Measurements from ENCODE around the gene MIB2. TPM values are rescaled to one million over a fixed set of nuclear protein-coding genes. Genes with fewer than 3 reads are reported as not detected.
"Not testable (repeated sequence)": the region's sequence is repeated elsewhere in the genome, so short reads cannot be mapped to it uniquely, and the experiment has no call there.

The MIB2 gene
- total and polyA plus RNA-seq, 5 donors from 2014 or later, result 15.9 to 58.2 (median 19.7) TPM

DNA sequence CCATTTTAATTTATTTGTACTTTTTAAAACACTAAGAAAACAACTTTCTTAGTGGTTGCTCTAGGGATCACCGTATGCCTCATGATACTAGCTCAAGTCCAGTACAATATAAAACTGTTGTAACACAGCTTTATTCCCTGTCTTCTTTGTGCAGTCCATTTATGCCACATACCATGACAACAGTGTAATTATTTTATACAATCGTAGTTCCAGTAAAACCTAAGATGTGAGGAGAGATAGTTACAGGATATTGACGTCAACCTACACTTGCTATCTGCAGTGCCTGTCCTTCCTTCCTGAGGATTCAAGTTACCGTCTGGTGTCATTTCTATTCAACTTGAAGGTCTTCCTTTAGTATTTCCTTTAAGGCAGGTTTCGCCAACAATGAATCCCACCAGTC is 31.0 kb downstream of the MIB2 start:
- ATAC-seq (ENCODE audit: low read depth in 2 of 2); H3K4me1 Mint-ChIP-seq; H3K9me3 Mint-ChIP-seq; H3K27me3 ChIP-seq (ENCODE audit: control insufficient read depth, insufficient read depth, low read length); H3K4me3 Mint-ChIP-seq; H3K9me3 ChIP-seq (ENCODE audit: control insufficient read depth in 2 of 2, low read length in 2 of 2); H3K4me1 ChIP-seq (ENCODE audit: control insufficient read depth, insufficient read depth, low read length, poor library complexity, severe bottlenecking); H3K27ac ChIP-seq (ENCODE audit: insufficient read depth, low read length, poor library complexity, severe bottlenecking); H3K27ac Mint-ChIP-seq; H3K27me3 Mint-ChIP-seq; DNase-seq; H3K4me3 ChIP-seq (ENCODE audit: low read depth, low read length): not testable (repeated sequence)
- peaks cover 25% of the 10 kb centered on the region for H3K36me3 ChIP-seq (ENCODE audit: control insufficient read depth, insufficient read depth, low read length)
- peaks cover 29% of the 10 kb centered on the region for H3K36me3 Mint-ChIP-seq

DNA sequence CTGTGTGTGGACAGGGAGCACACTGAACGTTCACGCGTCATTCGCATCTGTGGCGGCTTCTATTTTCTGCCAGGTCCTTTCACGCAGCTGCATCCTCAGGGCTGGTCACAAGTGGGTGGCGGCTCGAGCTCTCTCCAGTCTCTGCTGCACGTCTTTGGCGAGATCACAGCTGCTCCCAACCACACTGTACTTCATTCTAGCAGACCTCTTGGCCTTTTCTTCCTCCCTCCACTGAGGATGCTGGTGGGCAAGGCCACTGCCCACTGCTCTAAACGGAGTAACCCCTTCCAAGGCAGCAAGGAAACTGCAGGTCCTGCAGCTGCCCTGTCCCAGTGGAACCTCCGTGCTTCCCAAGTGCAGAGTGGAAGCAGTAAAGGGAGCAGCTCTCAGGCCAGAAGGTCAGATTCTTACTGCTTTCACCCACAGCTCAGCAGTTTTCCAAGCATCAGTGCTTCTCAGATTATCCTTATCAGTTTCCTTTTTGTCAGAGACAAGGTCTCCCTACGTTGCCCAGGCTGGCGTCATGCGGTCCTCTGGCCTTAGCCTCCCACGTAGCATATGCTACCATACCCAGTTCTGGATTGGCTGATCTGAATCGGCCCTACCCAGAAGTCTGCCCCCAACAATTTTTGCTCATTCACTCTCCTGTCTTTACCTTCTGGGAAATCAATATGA is 32.4 kb downstream of the MIB2 start:
- DNase-seq; H3K4me3 ChIP-seq (ENCODE audit: low read depth, low read length); H3K27me3 Mint-ChIP-seq; H3K27ac Mint-ChIP-seq; H3K4me1 ChIP-seq (ENCODE audit: control insufficient read depth, insufficient read depth, low read length, poor library complexity, severe bottlenecking); ATAC-seq (ENCODE audit: low read depth in 2 of 2); H3K9me3 Mint-ChIP-seq; H3K4me1 Mint-ChIP-seq; H3K9me3 ChIP-seq (ENCODE audit: control insufficient read depth in 2 of 2, low read length in 2 of 2); H3K27me3 ChIP-seq (ENCODE audit: control insufficient read depth, insufficient read depth, low read length); H3K27ac ChIP-seq (ENCODE audit: insufficient read depth, low read length, poor library complexity, severe bottlenecking): not testable (repeated sequence)
- peaks cover 37% of the 10 kb centered on the region for H3K36me3 ChIP-seq (ENCODE audit: control insufficient read depth, insufficient read depth, low read length)
- H3K4me3 Mint-ChIP-seq, result peak overlapping the region in 1 of 4 donors; percentile 29
- peaks cover 40% of the 10 kb centered on the region for H3K36me3 Mint-ChIP-seq

DNA sequence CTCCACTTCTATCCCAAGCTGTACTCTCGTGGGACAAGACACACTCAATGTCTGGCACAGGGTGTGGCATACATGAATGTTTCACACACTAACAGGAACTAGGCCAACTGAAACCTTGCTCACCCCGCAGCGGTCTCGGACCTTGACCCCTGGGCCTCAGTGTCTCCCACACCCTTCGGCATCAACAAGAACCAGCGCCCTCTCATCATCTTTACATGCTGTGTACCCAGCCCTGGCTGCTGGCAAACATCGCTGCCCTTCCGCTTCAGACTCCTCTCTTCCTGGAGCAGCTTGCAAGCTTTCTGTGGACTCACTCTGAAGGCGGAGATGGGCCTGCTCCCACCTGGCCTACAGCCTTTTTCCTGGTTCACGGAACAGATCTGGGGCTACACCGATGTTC is 33.0 kb downstream of the MIB2 start:
- H3K9me3 Mint-ChIP-seq; ATAC-seq (ENCODE audit: low read depth in 2 of 2); H3K4me1 Mint-ChIP-seq: not testable (repeated sequence)

DNA sequence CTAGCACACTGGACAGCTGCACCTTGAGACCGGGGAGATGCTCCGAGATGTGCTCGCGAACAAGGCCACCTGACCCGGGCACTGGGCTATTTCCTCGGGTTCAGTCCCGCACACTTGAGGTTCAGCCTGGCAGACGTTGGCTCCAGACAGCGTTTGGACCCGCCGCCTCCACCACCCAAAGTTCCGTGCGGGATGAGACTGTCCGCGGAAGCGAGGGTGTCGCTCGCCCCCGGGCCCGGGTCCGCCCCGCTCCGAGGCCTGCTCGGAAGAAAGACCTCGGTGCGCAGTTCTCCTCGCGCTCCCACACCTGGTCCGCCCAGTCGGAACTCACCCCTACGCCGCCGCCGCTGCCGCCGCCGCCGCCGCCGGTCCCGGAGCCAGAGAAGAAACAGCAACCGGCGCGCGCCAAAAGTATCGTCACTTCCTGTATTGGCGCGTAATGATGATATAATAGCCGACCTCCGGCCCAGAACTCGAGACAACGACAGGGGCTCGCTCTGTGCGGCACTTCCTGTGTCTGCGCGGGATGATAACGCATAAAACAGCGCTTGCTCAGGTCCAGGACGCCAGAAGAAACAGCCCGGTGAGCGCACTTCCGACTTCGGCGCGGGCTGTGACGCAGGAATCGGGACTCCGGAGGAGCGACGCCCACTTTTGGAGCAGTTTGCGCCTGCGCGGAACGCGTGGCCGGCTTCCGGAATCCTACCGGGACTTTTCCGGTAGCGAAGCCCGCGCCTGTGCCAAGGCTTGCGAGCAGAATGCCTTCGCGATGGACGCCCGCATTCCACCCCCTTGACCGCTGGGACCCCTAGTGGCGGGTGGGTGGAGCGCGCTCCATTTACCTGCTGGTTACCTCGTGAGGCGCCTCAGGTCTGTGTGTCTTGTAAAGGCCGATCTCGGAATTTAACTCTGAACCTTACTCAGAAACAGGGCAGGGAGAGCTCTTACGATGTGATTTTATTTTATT is 43.6 kb downstream of the MIB2 start, which contains the start of gene CDK11B:
Gene CDK11B, minus strand, starts transcription at position 422 of the 967 bp plus-strand sequence. CDS start 1,519 bp downstream, outside the sequence.
- Mint-ChIP-seq H3K4me1 (peaks cover 2 to 15% (median 8%) of the 10 kb centered on the region in 4 donors), H3K27ac (peak within 1 kb of the TSS; percentile 99 to 100 (median 99)), H3K4me3 (peak within 1 kb of the TSS; percentile 95 to 97 (median 97))
- H3K9me3 Mint-ChIP-seq; H3K4me1 ChIP-seq (ENCODE audit: control insufficient read depth, insufficient read depth, low read length, poor library complexity, severe bottlenecking); H3K27me3 Mint-ChIP-seq; H3K9me3 ChIP-seq (ENCODE audit: control insufficient read depth in 2 of 2, low read length in 2 of 2); H3K36me3 ChIP-seq (ENCODE audit: control insufficient read depth, insufficient read depth, low read length); H3K36me3 Mint-ChIP-seq; H3K27me3 ChIP-seq (ENCODE audit: control insufficient read depth, insufficient read depth, low read length): not testable (repeated sequence)
- peak; percentile 97 to 98 (median 97) for DNase-seq
- Histone ChIP-seq H3K27ac (ENCODE audit: insufficient read depth, low read length, poor library complexity, severe bottlenecking) (peak within 1 kb of the TSS; percentile 91), H3K4me3 (ENCODE audit: low read depth, low read length) (peak within 1 kb of the TSS; percentile 69)
- ATAC-seq (ENCODE audit: low read depth in 2 of 2), result peak; percentile 97

More for the DNA sequence above, 33.0 kb downstream of the MIB2 start:
- H3K36me3 Mint-ChIP-seq, result peaks cover 40% of the 10 kb centered on the region
- DNase-seq; H3K27ac ChIP-seq (ENCODE audit: insufficient read depth, low read length, poor library complexity, severe bottlenecking); H3K9me3 ChIP-seq (ENCODE audit: control insufficient read depth in 2 of 2, low read length in 2 of 2); H3K27ac Mint-ChIP-seq; H3K27me3 ChIP-seq (ENCODE audit: control insufficient read depth, insufficient read depth, low read length); H3K27me3 Mint-ChIP-seq; H3K4me1 ChIP-seq (ENCODE audit: control insufficient read depth, insufficient read depth, low read length, poor library complexity, severe bottlenecking); H3K4me3 ChIP-seq (ENCODE audit: low read depth, low read length): not testable (repeated sequence)
- peak overlapping the region in 1 of 4 donors; percentile 29 for H3K4me3 Mint-ChIP-seq
- H3K36me3 ChIP-seq (ENCODE audit: control insufficient read depth, insufficient read depth, low read length), result peaks cover 41% of the 10 kb centered on the region

DNA sequence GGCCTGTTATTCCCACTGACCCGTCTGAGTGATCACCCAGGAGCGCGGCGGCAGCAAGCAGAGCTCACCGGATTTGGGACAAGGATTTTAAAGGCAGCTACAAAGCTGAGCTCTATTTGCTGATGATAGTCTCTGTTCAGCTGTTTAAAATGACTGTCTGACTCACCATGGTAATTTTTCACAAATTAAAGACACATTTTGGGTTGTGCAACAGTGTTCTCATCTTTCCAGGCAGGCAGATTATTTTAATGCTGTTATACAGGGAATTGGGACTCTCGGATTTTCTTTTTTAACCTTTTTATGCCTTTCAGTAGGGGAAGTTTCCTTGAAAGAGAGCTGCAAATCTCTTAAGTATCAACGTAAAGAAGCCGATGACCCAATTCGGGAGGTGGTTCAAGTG is 47.1 kb downstream of the MIB2 start:
- H3K27me3 Mint-ChIP-seq; H3K27ac ChIP-seq (ENCODE audit: insufficient read depth, low read length, poor library complexity, severe bottlenecking); H3K4me3 Mint-ChIP-seq: not testable (repeated sequence)

DNA sequence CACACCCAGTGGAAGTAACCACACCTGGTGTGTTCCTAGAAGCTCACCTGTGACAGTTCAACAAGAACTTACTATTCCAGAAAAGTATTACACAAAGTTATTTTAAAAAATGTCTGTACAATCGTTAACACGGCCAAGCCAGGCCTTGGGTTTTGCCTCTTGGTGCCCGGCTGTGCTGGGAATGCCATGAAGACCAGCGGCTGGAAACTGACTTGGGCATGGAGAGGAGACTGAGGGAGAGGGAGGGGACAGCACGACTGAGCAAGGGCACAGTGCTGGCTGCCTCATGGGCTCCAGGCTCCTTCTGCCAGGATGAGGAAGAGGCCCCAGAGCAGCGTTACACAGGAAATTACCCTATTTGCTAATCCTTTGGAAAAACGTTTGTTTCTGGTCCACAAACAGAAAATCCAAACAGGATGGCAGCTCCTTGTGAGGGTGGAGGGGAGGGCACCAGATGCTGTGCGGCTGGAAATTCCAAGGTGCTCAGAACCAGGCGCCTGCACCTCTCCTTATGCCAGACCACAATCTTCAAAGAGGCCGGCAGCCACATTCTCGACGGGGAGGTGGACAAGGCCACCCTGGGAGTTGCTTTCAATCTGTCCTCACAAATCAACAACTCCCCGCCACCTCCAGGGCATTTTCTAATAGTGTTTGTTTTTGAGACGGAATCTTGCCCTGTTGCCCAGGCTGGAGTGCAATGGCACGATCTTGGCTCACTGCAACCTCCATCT is 47.7 kb downstream of the MIB2 start:
- H3K27ac Mint-ChIP-seq, result peak overlapping the region in 1 of 3 donors; percentile 44
- H3K4me3 ChIP-seq (ENCODE audit: low read depth, low read length); H3K4me1 ChIP-seq (ENCODE audit: control insufficient read depth, insufficient read depth, low read length, poor library complexity, severe bottlenecking); H3K27ac ChIP-seq (ENCODE audit: insufficient read depth, low read length, poor library complexity, severe bottlenecking); H3K27me3 Mint-ChIP-seq; H3K9me3 Mint-ChIP-seq; H3K36me3 Mint-ChIP-seq; H3K9me3 ChIP-seq (ENCODE audit: control insufficient read depth in 2 of 2, low read length in 2 of 2); H3K4me3 Mint-ChIP-seq; ATAC-seq (ENCODE audit: low read depth in 2 of 2); H3K27me3 ChIP-seq (ENCODE audit: control insufficient read depth, insufficient read depth, low read length): not testable (repeated sequence)
- H3K4me1 Mint-ChIP-seq, result peaks cover 3 to 14% (median 8%) of the 10 kb centered on the region in 4 donors
- peak in 1 of 3 donors; percentile 36 for DNase-seq
- peaks cover 18% of the 10 kb centered on the region for H3K36me3 ChIP-seq (ENCODE audit: control insufficient read depth, insufficient read depth, low read length)

More for the DNA sequence above, 47.1 kb downstream of the MIB2 start:
- peaks cover under 1 to 13% (median 8%) of the 10 kb centered on the region in 4 donors for H3K4me1 Mint-ChIP-seq
- not testable (repeated sequence) for H3K27me3 ChIP-seq (ENCODE audit: control insufficient read depth, insufficient read depth, low read length); H3K9me3 ChIP-seq (ENCODE audit: control insufficient read depth in 2 of 2, low read length in 2 of 2); H3K36me3 Mint-ChIP-seq; H3K4me1 ChIP-seq (ENCODE audit: control insufficient read depth, insufficient read depth, low read length, poor library complexity, severe bottlenecking); H3K4me3 ChIP-seq (ENCODE audit: low read depth, low read length); ATAC-seq (ENCODE audit: low read depth in 2 of 2); H3K9me3 Mint-ChIP-seq; DNase-seq
- peak overlapping the region in 1 of 3 donors; percentile 44 for H3K27ac Mint-ChIP-seq
- H3K36me3 ChIP-seq (ENCODE audit: control insufficient read depth, insufficient read depth, low read length), result peaks cover 15% of the 10 kb centered on the region

DNA sequence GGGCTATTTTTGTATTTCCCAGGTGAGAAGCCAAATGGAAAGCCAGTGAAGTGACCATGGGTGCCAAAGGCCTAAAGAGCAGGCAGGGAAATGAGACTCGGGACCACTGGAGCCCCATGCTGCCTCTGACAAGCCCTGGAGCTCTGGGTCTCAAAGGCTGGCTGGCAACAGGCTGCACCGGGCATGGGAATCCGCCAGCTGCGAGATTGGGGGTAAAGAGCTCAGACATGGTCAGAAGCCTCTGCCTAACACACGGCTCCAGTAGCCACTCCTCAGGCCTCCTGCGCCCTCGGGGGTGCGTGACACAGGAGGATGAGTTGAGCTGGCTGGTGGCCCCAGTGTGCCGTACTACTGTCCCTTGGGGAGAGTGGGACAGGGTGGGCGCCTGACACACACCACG is 49.0 kb downstream of the MIB2 start:
- not testable (repeated sequence) for H3K27ac Mint-ChIP-seq, DNase-seq

More for the DNA sequence above, 49.0 kb downstream of the MIB2 start:
- not testable (repeated sequence) for H3K27me3 ChIP-seq (ENCODE audit: control insufficient read depth, insufficient read depth, low read length); H3K27ac ChIP-seq (ENCODE audit: insufficient read depth, low read length, poor library complexity, severe bottlenecking); H3K36me3 Mint-ChIP-seq; H3K4me1 Mint-ChIP-seq; ATAC-seq (ENCODE audit: low read depth in 2 of 2); H3K4me3 Mint-ChIP-seq; H3K27me3 Mint-ChIP-seq; H3K9me3 Mint-ChIP-seq; H3K4me3 ChIP-seq (ENCODE audit: low read depth, low read length); H3K9me3 ChIP-seq (ENCODE audit: control insufficient read depth in 2 of 2, low read length in 2 of 2); H3K4me1 ChIP-seq (ENCODE audit: control insufficient read depth, insufficient read depth, low read length, poor library complexity, severe bottlenecking)
- peaks cover 21% of the 10 kb centered on the region for H3K36me3 ChIP-seq (ENCODE audit: control insufficient read depth, insufficient read depth, low read length)
